Caki2 (cell line): ENCODE data around the gene ADAM19. TPM values are rescaled to one million over a fixed set of nuclear protein-coding genes. Genes with fewer than 3 reads are reported as not detected.

Experiments
- DNase-seq: peaks from one replicate; pipeline ENCODE4 v3.0.0-alpha.2; 2015; ENCODE audit warnings: low read depth
- in situ Hi-C: cut with HindIII; loops from 2 replicates; pipeline ENCODE4 v1.10.0; 2016; ENCODE audit warnings: low sequenced_read_pairs, low pct_unique_long_range_greater_than_20kb, mixed read lengths
- total RNA-seq: library from RNA; depleted of rRNA; stranded (reverse); fragments of >200 nt; shearing (Covaris generic); gene quantifications from 2 replicates; pipeline ENCODE4 v1.2.3, GENCODE V29; 2014; ENCODE audit warnings: low replicate concordance

Gene ADAM19
- total RNA-seq, 1 experiment from 2014 or later, result 9.1 TPM

- in situ Hi-C loops, result no loop called here
- DNase-seq, result no peak
Observed at GRCh38 chr5:157530226-157530972, 45.2 kb downstream of the ADAM19 start.

DNA sequence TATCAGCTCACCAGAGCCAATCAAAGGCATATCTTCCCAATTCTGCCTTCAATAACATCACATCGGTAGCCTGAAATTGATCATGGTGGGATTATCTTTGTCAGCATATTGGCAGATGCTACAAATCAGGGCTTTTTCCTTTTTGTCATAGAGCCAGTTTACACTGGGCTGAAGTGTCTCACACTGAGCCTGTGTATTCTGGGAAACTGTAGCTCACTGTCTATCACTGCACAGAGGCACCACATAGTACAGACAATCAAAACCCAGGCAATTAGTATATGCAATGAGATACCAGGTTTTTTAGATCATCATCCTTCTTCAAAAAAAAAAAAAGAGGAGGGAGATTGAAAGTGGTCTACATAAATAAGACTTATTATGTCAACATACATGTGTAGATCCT is 46.6 kb downstream of the ADAM19 start:
- in situ Hi-C loops, result no loop called here
- no peak for DNase-seq

DNA sequence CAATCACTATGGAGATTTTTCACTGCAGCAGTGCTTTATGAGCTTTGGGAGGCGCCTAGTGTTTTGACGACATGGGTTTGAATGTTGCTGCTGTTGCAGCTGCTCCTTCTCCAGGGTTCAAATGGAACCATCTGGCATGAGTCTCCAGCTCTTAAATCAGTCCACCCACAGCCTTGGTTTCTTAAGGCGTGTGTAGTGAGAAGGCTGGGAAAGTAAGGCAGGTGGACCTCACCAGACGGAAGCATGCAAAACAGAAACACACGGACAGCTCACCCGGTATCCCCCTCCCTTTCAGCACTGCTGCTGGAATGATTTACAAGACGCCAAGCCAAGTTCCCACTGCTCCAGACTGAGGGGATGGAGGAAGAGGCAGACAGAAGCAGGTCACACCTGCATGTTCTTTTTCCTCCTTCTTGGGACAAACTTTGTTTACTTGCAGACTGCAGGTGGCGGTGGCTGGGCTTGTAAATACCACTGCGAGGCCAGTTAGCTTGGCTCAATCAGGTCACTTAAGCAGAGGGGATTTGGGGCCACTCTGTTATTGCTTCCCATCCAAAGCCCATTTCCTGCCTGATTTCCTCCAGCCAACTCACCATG is 47.4 kb downstream of the ADAM19 start:
- in situ Hi-C loops, result no loop called here
- no peak for DNase-seq

- DNase-seq, result no peak
- in situ Hi-C loops, result no loop called here
Observed at GRCh38 chr5:157524887-157525286, 50.7 kb downstream of the ADAM19 start.

DNA sequence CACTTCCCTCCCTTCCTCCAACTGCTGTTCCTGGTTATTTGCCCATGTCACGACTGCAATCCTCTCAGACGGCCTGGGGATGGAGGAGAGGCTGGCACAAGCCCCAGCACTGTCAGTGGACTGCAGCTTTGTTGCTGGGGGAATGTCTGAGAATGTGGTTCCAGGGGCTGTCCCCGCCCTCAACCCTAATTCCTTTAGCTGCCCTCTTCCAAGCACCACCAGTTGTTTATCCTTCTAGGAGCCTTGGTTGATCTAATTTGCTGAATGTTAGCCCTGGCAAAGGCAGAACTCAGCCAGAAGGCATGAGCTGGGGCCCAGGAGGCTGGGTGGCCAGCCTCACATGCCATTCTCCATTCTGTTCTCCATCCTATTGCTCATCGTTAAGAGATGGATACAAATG is 51.6 kb downstream of the ADAM19 start:
- in situ Hi-C loops, result no loop called here
- no peak for DNase-seq

- in situ Hi-C loops, result no loop called here
- no peak for DNase-seq
Observed at GRCh38 chr5:157521704-157522029, 53.9 kb downstream of the ADAM19 start.

GRCh38 chr5:157520911-157521703 is 54.5 kb downstream of the ADAM19 start:
- in situ Hi-C loops, result no loop called here
- no peak for DNase-seq

DNA sequence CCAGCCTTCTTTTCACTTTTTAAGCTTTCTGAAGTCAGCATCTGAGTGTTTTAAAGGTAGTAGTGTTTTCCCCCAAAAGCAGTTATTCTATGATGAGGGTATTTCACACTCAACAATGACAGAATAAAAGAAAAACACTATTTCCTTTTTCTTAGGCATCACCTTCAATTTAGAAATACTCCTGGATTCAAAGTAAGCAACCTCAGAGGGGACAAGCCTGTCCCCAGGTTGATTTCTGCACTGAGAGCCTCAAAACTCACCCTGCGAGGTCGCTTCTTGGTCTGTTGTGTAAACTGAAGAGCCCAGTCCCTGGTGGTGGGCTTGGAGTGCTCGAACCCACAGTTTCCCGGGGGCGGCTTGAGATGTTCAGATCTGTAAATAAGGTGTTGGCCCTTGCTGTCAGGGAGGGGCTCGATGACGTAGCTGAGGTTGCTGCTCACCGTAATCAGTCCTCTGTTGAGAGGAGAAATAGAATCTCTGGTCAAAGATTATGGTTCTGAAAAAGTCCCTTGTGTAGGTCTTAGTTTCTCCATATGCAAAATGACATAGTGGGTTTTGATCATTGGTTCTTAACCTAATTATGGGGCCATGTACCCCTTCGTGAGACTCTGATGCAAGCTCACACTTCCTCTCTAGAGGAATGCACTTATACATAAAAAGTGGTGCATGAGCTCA is 55.9 kb downstream of the ADAM19 start:
- in situ Hi-C loops, result no loop called here
- no peak for DNase-seq

- DNase-seq, result no peak
- in situ Hi-C loops, result no loop called here
Observed at GRCh38 chr5:157518963-157519362, 56.6 kb downstream of the ADAM19 start.

DNA sequence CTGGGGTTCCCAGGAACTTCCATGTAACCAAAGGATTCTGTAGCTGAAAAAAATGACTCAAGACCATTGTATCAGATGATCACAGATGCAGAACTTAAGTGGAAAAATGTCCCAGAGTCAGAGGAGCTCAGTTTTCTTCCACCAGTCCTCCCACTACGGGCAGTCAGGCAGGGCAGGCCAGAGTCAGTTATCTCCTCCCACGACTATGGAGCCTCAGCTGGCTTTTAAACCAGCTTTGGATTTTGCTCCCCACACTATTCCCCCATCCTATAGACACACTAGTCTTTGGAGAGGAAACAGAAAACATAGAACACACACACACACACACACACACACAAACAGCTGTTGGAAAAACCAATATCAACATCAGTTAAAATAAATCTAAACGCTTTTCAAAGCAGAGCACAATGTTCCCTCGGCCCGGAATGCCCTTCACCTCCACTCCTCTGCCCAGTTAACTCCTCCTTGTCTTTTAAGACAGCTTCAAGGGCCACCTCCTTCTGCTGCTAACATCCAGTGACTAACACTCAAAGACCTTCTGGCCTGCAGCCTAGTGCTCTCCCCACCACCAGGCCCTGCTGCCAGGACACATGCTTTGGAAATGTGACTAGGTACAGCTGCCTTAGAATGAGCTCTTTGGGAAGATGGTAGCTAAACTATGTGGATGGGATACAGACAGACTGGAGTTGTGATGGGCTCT is 58.8 kb downstream of the ADAM19 start:
- no peak for DNase-seq
- in situ Hi-C loops, result no loop called here

- peak; percentile 37 for DNase-seq
- in situ Hi-C loops, result no loop called here
Observed at GRCh38 chr5:157516006-157516405, 59.6 kb downstream of the ADAM19 start.

DNA sequence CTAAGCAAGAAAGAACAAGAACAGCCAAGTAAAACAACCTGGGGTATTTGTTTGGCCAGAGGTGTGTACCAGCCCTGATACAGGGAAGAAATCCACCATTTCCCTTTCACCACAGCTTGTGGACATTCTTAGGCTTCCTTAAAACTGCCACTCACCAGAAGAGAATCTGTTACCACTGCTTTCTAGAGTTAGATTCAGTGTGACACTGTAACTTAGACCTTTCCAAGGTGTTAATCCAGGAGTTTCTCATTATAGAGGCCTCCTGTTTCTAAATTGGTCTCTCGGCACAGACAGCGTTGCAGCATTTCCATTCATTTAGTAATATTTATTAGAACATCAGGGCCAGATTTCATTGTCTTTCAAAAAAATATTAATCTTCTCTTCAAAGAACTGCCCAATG is 60.6 kb downstream of the ADAM19 start:
- in situ Hi-C loops, result no loop called here
- no peak for DNase-seq

- no peak for DNase-seq
- in situ Hi-C loops, result no loop called here
Observed at GRCh38 chr5:157513182-157513581, 62.4 kb downstream of the ADAM19 start.

- in situ Hi-C loops, result no loop called here
- peak; percentile 88 for DNase-seq
Observed at GRCh38 chr5:157511651-157512644, 63.6 kb downstream of the ADAM19 start.

GRCh38 chr5:157510682-157511081 is 64.9 kb downstream of the ADAM19 start:
- in situ Hi-C loops, result no loop called here
- DNase-seq, result no peak

GRCh38 chr5:157509587-157509986 is 66.0 kb downstream of the ADAM19 start:
- in situ Hi-C loops, result no loop called here
- DNase-seq, result no peak

DNA sequence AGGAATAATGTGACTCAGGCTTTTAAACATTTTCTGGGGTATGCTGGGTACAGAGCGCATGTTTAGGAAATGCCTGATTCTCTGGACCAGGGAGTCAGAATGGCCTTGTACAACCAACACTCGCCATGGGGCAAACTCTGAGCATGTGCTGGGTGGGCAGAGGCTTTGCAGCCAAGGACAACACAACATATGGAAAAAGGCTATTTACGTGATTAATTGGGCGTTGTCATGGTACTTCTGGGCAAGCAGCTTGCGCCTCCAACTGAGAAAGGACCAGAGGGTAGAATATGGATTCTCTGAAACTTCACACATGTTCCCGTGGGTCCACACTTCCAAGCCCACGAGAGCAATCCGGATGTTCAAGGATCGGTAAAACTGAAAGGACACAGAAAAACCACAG is 66.5 kb downstream of the ADAM19 start:
- in situ Hi-C loops, result no loop called here

More for the DNA sequence above, 66.5 kb downstream of the ADAM19 start:
- no peak for DNase-seq
